IMR-90 (cell line): Measurements from ENCODE around the gene CAPN10.

Source experiments
- CTCF ChIP-seq: conservative IDR thresholded peaks from 2 replicates; pipeline ENCODE4 v1.5.1; 2012; ENCODE audit warnings: mild to moderate bottlenecking, low read depth, low read length, improper control_type of control experiment
- MAZ ChIP-seq: IDR thresholded peaks from 2 replicates; pipeline ENCODE4 v1.6.1; 2012; ENCODE audit warnings: low read depth, mild to moderate bottlenecking, low read length, improper control_type of control experiment, moderate library complexity, borderline replicate concordance
- MXI1 ChIP-seq: IDR thresholded peaks from 2 replicates; pipeline ENCODE4 v1.6.1; 2012; ENCODE audit warnings: low read depth, mild to moderate bottlenecking, low read length, moderate library complexity, borderline replicate concordance
- POLR2A ChIP-seq: IDR thresholded peaks from 2 replicates; pipeline ENCODE4 v1.6.1; 2012; ENCODE audit warnings: mild to moderate bottlenecking, low read depth, low read length
- SMC3 ChIP-seq: fragments of 150-350 bp; IDR thresholded peaks from 2 replicates; pipeline ENCODE4 v1.6.1; 2016; ENCODE audit warnings: low read depth, mild to moderate bottlenecking, antibody characterized with exemption, low read length, moderate library complexity

GRCh38 chr2:240538031-240538780 is 48.3 kb upstream of the CAPN10 start:
- TF ChIP-seq CTCF: no peak
- no peak for TF ChIP-seq POLR2A
- no peak for TF ChIP-seq MXI1
- no peak for TF ChIP-seq SMC3
- no peak for TF ChIP-seq MAZ
